Neural cell (in vitro differentiated cells): ENCODE measurements around the gene COL17A1. TPM values are rescaled to one million over a fixed set of nuclear protein-coding genes. Genes with fewer than 3 reads are reported as not detected.

ENCODE experiments used
- H2AFZ ChIP-seq: fragments of 200-600, 300-800 bp; sonication (generic), shearing (Covaris generic); 2 replicates; pipeline ENCODE4 v1.6.0; 2014; ENCODE audit warnings: low read depth, mild to moderate bottlenecking, antibody characterized with exemption, low read length, moderate library complexity
- H3F3A ChIP-seq: fragments of 200-600 bp; shearing (Covaris generic); 2 replicates; pipeline ENCODE4 v1.6.1; 2016; ENCODE audit warnings: mild to moderate bottlenecking, moderate library complexity, mixed read lengths, antibody characterized with exemption, low read length; ENCODE audit not compliant: insufficient read depth, poor library complexity, severe bottlenecking
- H3K27ac ChIP-seq: fragments of 200-600, 300-800 bp; sonication (generic), shearing (Covaris generic); 2 replicates; pipeline ENCODE4 v1.5.1; 2014; ENCODE audit warnings: mild to moderate bottlenecking, low read length, moderate library complexity
- H3K27me3 ChIP-seq: fragments of 300-800, 200-600 bp; sonication (generic), shearing (Covaris generic); 2 replicates; pipeline ENCODE4 v1.6.0; 2014; ENCODE audit warnings: mild to moderate bottlenecking, low read depth, low read length, moderate library complexity; ENCODE audit not compliant: insufficient read depth
- H3K36me3 ChIP-seq: fragments of 300-800, 200-600 bp; sonication (generic), shearing (Covaris generic); 2 replicates; pipeline ENCODE4 v1.5.1; 2014; ENCODE audit warnings: mild to moderate bottlenecking, antibody characterized with exemption, low read length, moderate library complexity; ENCODE audit not compliant: insufficient read depth
- H3K4me2 ChIP-seq: fragments of 300-800, 200-600 bp; sonication (generic), shearing (Covaris generic); 2 replicates; pipeline ENCODE4 v1.6.0; 2014; ENCODE audit warnings: mild to moderate bottlenecking, low read length
- H3K4me3 ChIP-seq: fragments of 300-800, 200-600 bp; sonication (generic), shearing (Covaris generic); 2 replicates; pipeline ENCODE4 v1.5.1; 2014; ENCODE audit warnings: mild to moderate bottlenecking, low read length, moderate library complexity
- H3K79me2 ChIP-seq: fragments of 200-600 bp; shearing (Covaris generic); replicated peaks from 2 replicates; pipeline ENCODE4 v1.6.0; 2014; ENCODE audit warnings: mild to moderate bottlenecking, low read length, moderate library complexity; ENCODE audit not compliant: insufficient read depth
- H3K9ac ChIP-seq: fragments of 300-800, 200-600 bp; sonication (generic), shearing (Covaris generic); 2 replicates; pipeline ENCODE4 v1.6.1; 2016; ENCODE audit warnings: mild to moderate bottlenecking, low read length, mixed read lengths
- H3K9me2 ChIP-seq: fragments of 200-600 bp; shearing (Covaris generic); 2 replicates; pipeline ENCODE4 v1.6.1; 2016; ENCODE audit warnings: mild to moderate bottlenecking, low read length, mixed read lengths; ENCODE audit not compliant: insufficient read depth
- H3K9me3 ChIP-seq: fragments of 200-600, 300-800 bp; sonication (generic), shearing (Covaris generic); 2 replicates; pipeline ENCODE4 v1.6.1; 2016; ENCODE audit warnings: mild to moderate bottlenecking, mixed run types, low read length, moderate library complexity, mixed read lengths
- H4K20me1 ChIP-seq: fragments of 200-600 bp; shearing (Covaris generic); 2 replicates; pipeline ENCODE4 v1.6.1; 2016; ENCODE audit warnings: mild to moderate bottlenecking, mixed run types; ENCODE audit not compliant: insufficient read depth
- EP300 ChIP-seq: fragments of 450-650 bp; conservative IDR thresholded peaks from 2 replicates; pipeline ENCODE4 v1.6.1; 2014; ENCODE audit warnings: antibody characterized with exemption, mild to moderate bottlenecking, moderate library complexity; ENCODE audit not compliant: poor library complexity, severe bottlenecking
- EZH2 ChIP-seq: fragments of 200-600, 300-800 bp; shearing (Covaris generic), sonication (generic); IDR thresholded peaks from 2 replicates; pipeline ENCODE4 v1.6.1; 2014; ENCODE audit warnings: antibody characterized with exemption, low read length, borderline replicate concordance, mild to moderate bottlenecking; ENCODE audit not compliant: insufficient read depth, poor library complexity, severe bottlenecking
- MXI1 ChIP-seq: fragments of 450-650 bp; conservative IDR thresholded peaks from 2 replicates; pipeline ENCODE4 v1.6.1; 2014; ENCODE audit warnings: antibody characterized with exemption, mild to moderate bottlenecking; ENCODE audit not compliant: poor library complexity, severe bottlenecking
- POLR2AphosphoS5 ChIP-seq: IDR thresholded peaks from 2 replicates; pipeline ENCODE4 v1.6.1; 2012
- RAD21 ChIP-seq: fragments of 450-650 bp; conservative IDR thresholded peaks from 2 replicates; pipeline ENCODE4 v1.6.1; 2014; ENCODE audit warnings: antibody characterized with exemption, mild to moderate bottlenecking, moderate library complexity
- SMC3 ChIP-seq: fragments of 450-650 bp; conservative IDR thresholded peaks from 2 replicates; pipeline ENCODE4 v1.6.1; 2014; ENCODE audit warnings: antibody characterized with exemption, mild to moderate bottlenecking, moderate library complexity; ENCODE audit not compliant: poor library complexity
- TAF1 ChIP-seq: IDR thresholded peaks from 2 replicates; pipeline ENCODE4 v1.6.1; 2012; ENCODE audit warnings: low read depth
- polyA plus RNA-seq: library from polyadenylated mRNA; depleted of rRNA; stranded (reverse); fragments of >200 nt; gene quantifications from 2 replicates; pipeline ENCODE4 v1.2.3, GENCODE V29; 2014
- TF ChIP-seq, protein P1 (sequence below): IDR thresholded peaks from 2 replicates; pipeline ENCODE4 v1.6.1; 2012; ENCODE audit warnings: borderline replicate concordance
- TF ChIP-seq, protein P2 (sequence below): fragments of 450-650 bp; IDR thresholded peaks from 2 replicates; pipeline ENCODE4 v1.5.1; 2014; ENCODE audit warnings: antibody characterized with exemption, mild to moderate bottlenecking, moderate library complexity; ENCODE audit not compliant: poor library complexity, severe bottlenecking

COL17A1 gene
- polyA plus RNA-seq, 1 donor from 2014 or later = not detected

DNA sequence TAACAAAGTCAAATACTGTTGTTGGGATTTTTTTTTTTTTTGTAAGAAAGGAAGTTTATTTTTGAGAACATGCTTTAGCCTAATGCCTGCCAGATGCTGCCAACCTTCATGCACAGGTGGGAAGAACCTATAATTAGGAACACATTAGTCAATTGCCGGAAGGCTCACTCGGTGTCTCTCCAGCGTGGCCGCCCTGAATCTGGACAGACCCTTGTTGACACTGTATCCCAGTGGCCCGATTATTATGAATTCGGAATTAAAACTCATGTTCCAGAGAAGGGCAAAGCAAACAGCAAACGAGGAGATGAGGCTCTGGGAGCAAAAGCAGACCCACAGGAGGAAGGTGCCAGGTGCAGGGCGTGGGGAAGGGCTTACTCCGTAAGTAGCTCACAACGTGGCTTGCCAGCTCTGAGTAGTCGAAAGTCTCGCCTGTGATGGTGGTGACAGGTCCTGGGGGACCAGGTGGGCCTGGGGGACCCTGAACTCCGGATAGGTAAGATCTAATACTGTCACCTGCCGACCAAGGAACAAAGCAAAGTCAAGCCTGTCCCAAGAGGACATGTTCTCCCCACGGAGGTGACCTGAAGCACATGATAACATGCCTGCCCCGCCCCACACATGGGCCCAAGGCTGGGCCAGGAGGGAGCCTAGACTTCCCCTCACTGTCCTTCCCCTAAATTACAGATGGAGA lies 48.3 kb downstream of the COL17A1 start:
- H3K9ac ChIP-seq = no peak overlapping the region
- no peaks in the 10 kb centered on the region for H3K9me2 ChIP-seq

DNA sequence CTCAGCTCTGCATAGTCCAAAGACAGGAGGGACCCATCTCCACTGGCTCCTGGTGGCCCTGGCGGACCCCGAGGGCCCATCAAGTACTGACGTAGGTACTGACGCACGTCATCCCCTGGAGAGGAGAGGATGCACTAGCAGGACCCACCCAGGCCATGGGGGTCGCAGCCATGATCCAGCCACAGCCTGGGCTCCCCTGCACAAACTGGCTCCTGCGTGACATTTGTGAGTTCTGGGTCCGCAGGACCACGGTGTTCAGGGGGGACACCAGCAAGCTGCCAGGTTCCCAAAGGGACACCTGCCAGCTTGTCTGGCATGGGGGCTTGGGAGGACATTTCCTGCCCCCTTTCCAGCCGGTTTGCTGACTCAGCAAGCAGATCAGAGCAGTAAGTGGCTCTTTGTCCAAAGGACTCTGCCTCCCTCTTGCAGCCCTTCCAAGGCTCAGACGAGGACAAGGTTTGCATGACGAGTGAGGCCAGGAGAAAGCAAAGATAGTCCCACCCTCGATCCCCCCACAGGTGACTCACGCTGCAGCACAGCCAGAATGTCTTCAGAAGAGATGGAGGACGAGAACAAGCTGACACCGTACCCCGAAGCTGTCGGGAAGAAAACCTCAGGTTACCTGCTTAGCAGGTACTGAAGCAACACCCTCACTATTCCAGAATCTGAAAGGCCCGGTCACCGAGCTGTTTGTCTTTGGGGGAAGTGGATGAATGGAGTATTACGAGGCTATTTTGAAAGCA lies 49.0 kb downstream of the COL17A1 start:
- TF ChIP-seq, protein P1, sequence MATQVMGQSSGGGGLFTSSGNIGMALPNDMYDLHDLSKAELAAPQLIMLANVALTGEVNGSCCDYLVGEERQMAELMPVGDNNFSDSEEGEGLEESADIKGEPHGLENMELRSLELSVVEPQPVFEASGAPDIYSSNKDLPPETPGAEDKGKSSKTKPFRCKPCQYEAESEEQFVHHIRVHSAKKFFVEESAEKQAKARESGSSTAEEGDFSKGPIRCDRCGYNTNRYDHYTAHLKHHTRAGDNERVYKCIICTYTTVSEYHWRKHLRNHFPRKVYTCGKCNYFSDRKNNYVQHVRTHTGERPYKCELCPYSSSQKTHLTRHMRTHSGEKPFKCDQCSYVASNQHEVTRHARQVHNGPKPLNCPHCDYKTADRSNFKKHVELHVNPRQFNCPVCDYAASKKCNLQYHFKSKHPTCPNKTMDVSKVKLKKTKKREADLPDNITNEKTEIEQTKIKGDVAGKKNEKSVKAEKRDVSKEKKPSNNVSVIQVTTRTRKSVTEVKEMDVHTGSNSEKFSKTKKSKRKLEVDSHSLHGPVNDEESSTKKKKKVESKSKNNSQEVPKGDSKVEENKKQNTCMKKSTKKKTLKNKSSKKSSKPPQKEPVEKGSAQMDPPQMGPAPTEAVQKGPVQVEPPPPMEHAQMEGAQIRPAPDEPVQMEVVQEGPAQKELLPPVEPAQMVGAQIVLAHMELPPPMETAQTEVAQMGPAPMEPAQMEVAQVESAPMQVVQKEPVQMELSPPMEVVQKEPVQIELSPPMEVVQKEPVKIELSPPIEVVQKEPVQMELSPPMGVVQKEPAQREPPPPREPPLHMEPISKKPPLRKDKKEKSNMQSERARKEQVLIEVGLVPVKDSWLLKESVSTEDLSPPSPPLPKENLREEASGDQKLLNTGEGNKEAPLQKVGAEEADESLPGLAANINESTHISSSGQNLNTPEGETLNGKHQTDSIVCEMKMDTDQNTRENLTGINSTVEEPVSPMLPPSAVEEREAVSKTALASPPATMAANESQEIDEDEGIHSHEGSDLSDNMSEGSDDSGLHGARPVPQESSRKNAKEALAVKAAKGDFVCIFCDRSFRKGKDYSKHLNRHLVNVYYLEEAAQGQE = no peak
- H3K9me3 ChIP-seq = no peaks in the 10 kb centered on the region
- H3K4me3 ChIP-seq = no peak overlapping the region
- H3K9me2 ChIP-seq = no peaks in the 10 kb centered on the region
- H4K20me1 ChIP-seq = no peaks in the 10 kb centered on the region
- H3K36me3 ChIP-seq = no peaks in the 10 kb centered on the region
- H3K9ac ChIP-seq = no peak overlapping the region
- no peak overlapping the region for H3K27ac ChIP-seq
- no peak overlapping the region for H2AFZ ChIP-seq
- no peaks in the 10 kb centered on the region for H3F3A ChIP-seq
- H3K79me2 ChIP-seq = no peaks in the 10 kb centered on the region
- no peak overlapping the region for H3K4me2 ChIP-seq
- no peaks in the 10 kb centered on the region for H3K27me3 ChIP-seq

More for the DNA sequence above, 48.3 kb downstream of the COL17A1 start:
- Histone ChIP-seq H3K36me3 (no peaks in the 10 kb centered on the region), H3K27ac (no peak overlapping the region), H3K27me3 (no peaks in the 10 kb centered on the region), H3K4me3 (no peak overlapping the region), H2AFZ (no peak overlapping the region), H4K20me1 (no peaks in the 10 kb centered on the region), H3K9me3 (no peaks in the 10 kb centered on the region), H3K79me2 (no peaks in the 10 kb centered on the region), H3F3A (no peaks in the 10 kb centered on the region), H3K4me2 (no peak overlapping the region)
- no peak for TF ChIP-seq EZH2
- no peak for TF ChIP-seq MXI1
- no peak for TF ChIP-seq RAD21
- no peak for TF ChIP-seq EP300
- no peak for TF ChIP-seq SMC3

DNA sequence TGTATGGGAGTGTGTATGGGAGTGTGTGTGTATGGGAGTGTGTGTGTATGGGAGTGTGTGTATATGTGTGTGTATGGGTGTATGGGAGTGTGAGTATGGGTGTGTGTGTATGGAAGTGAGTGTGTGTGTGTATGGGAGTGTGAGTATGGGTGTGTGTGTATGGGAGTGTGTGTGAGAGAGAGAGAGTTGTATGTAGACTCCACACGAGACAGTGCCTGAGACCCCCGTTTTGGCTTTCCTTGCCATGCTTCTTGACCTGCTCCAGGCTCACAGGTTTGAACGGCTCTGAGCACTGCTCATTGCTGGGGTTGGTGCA lies 49.7 kb downstream of the COL17A1 start:
- Histone ChIP-seq H3K4me3 (no peak overlapping the region), H3K27ac (no peak overlapping the region), H3K4me2 (no peak overlapping the region), H3K9ac (no peak overlapping the region), H4K20me1 (no peaks in the 10 kb centered on the region), H3F3A (no peaks in the 10 kb centered on the region), H3K79me2 (no peaks in the 10 kb centered on the region), H3K9me3 (no peaks in the 10 kb centered on the region), H3K36me3 (no peaks in the 10 kb centered on the region), H2AFZ (no peak overlapping the region), H3K27me3 (no peaks in the 10 kb centered on the region), H3K9me2 (no peaks in the 10 kb centered on the region)
- TF ChIP-seq RAD21 (no peak), POLR2AphosphoS5 (no peak), MXI1 (no peak), TAF1 (no peak), SMC3 (no peak), EZH2 (no peak), EP300 (no peak)
- TF ChIP-seq, protein P2, sequence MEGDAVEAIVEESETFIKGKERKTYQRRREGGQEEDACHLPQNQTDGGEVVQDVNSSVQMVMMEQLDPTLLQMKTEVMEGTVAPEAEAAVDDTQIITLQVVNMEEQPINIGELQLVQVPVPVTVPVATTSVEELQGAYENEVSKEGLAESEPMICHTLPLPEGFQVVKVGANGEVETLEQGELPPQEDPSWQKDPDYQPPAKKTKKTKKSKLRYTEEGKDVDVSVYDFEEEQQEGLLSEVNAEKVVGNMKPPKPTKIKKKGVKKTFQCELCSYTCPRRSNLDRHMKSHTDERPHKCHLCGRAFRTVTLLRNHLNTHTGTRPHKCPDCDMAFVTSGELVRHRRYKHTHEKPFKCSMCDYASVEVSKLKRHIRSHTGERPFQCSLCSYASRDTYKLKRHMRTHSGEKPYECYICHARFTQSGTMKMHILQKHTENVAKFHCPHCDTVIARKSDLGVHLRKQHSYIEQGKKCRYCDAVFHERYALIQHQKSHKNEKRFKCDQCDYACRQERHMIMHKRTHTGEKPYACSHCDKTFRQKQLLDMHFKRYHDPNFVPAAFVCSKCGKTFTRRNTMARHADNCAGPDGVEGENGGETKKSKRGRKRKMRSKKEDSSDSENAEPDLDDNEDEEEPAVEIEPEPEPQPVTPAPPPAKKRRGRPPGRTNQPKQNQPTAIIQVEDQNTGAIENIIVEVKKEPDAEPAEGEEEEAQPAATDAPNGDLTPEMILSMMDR = no peak
- TF ChIP-seq, protein P1 = no peak
